NCI-H345 (cell line): ENCODE results near the gene MEI1.
"Not testable (repeated sequence)": the region's sequence is repeated elsewhere in the genome, so short reads cannot be mapped to it uniquely, and the experiment has no call there.

ENCODE experiments used
- DNase-seq: peaks from one replicate; lab custom pipeline; 2025; lab: John Stamatoyannopoulos, UW

The MEI1 gene

GRCh38 chr22:41682033-41682807 lies 17.1 kb upstream of the MEI1 start:
- no peak for DNase-seq

- DNase-seq: no peak
Observed at GRCh38 chr22:41683052-41683451, 16.3 kb upstream of the MEI1 start.

DNA sequence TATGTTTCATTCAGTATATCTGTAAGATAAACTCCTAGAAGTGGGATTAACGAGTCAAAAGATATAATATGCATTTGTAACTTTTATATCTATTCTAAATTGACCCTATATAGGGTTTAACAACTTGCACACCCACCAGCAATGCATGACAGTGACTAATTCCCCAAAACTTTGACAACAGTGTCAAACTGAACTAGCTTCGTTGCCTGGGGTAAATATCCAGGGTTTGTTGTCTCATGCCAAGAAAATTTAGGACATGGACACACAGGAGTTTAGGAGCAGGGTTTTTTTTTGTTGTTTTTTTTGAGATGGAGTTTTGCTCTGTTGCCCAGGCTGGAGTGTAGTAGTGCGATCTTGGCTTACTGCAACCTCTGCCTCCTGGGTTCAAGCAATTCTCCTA lies 15.7 kb upstream of the MEI1 start:
- no peak for DNase-seq

- DNase-seq: no peak
Observed at GRCh38 chr22:41684194-41684593, 15.1 kb upstream of the MEI1 start.

DNA sequence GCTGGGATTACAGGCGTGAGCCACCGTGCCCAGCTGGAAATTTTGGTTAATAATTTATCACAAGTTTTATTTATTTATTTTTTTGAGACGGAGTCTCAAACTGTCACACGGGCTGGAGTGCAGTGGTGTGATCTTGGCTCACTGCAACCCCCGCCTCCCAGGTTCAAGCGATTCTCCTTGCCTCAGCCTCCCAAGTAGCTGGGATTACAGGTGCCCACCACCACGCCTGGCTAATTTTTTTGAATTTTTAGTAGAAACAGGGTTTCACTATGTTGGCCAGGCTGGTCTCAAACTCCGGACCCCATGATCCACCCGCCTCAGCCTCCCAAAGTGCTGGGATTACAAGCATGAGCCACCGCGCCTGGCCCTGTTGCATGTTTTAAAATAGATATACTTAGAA lies 12.4 kb upstream of the MEI1 start:
- not testable (repeated sequence) for DNase-seq

- no peak for DNase-seq
Observed at GRCh38 chr22:41687901-41688364, 11.4 kb upstream of the MEI1 start.

- DNase-seq: peak; percentile 85
Observed at GRCh38 chr22:41688365-41689211, 10.7 kb upstream of the MEI1 start, which contains the start of gene SNU13. SNU13 (minus strand) TSS chr22:41688867; CDS start chr22:41688796, 71 bp downstream.

DNA sequence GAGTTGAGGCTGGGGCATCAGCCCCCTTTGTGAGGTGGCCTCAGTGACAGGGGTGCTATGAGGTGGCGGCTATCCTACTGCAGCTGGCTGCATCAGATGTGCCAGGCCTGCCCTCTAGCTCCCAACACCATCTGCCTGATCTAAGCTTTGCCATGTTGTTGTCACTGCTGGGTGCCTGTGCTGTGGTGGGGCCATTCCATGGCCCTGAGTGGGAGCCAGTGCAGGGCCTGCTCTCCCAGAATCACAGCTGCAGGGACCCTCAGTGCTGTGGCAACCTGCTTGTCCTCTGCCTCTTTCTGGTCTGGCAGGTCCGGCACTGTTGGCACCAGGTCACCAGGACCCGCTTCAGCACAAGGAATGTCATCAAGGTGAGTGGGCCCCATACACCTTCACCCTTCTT lies 8.8 kb upstream of the MEI1 start:
- DNase-seq: no peak

GRCh38 chr22:41695211-41695610 lies 4.1 kb upstream of the MEI1 start:
- DNase-seq: no peak

- DNase-seq: no peak
Observed at GRCh38 chr22:41696703-41697102, 2.6 kb upstream of the MEI1 start.

- peak; percentile 77 for DNase-seq
Observed at GRCh38 chr22:41697126-41697775, 2.1 kb upstream of the MEI1 start.

DNA sequence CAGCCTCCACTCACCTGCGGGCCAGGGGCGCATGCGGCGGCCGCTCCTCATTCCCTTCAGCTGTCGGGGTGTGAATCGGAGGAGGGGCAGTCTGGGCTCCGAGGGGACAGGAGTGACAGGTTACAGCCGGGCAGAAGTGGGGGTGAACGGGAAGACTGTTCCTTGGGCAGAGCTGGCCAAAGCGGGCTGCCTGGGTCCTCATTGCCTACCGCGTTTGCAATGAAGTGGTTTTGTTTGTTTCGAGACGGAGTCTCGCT lies 733 bp downstream of the MEI1 start:
- DNase-seq: no peak

DNA sequence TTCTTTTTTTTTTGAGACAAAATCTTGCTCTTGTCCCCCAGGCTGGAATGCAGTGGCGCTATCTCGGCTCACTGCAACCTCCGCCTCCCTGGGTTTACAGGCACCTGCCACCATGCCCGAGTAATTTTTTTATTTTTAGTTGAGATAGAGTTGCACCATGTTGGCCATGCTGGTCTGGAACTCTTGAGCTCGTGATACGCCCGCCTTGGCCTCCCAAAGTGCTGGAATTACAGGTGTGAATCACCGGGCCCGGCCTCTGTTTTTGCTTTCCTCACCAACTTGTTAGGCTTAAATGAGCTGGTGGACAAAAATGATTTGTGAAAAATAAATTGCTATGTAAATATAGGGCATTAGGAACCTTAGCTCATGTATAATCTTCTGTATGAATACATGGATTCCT lies 3.5 kb downstream of the MEI1 start:
- DNase-seq: no peak

GRCh38 chr22:41709341-41709740 lies 10.0 kb downstream of the MEI1 start:
- no peak for DNase-seq

DNA sequence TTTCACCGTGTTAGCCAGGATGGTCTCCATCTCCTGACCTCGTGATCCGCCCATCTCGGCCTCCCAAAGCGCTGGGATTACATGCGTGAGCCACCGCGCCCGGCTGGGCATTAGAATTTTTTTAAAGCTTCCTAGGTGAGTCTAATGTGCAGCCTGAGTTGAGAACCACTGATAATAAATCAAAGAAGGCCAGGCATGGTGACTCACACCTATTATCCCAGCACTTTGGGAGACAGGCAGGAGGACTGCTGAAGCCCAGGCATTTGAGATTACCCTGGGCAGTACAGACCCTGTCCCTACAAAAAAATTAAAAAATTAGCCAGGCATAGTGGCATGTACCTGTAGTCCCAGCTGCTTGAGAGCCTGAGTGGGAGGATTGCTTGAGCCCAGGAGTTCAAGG lies 13.7 kb downstream of the MEI1 start:
- no peak for DNase-seq

GRCh38 chr22:41722496-41722895 lies 23.2 kb downstream of the MEI1 start:
- no peak for DNase-seq

DNA sequence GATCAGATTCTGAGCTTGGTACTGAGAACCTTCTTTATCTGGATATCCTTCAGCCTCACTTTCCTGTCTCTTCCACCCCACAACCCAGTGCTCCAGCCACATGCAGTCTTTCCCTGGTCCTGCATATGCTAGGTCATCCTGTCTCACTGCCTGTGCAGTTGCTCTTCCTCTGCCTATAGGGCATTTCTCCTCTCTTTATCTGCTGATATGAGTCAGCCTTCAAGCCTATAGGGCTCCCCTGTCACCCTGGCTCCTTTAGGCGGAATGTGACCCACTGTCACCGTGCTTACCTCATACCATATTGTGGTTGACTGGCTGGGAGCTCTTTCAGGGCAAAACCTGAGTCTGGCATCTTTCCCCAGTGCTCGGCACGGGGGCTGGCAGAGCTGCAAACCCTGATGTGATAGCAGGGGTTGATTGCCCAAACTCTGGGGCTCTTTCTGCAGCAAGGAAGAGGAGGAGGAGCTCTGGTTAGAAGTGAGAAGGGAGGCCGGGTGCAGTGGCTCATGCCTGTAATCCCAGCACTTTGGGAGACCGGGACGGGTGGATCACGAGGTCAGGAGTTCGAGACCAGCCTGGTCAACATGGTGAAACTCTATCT lies 26.3 kb downstream of the MEI1 start:
- no peak for DNase-seq

- DNase-seq: no peak
Observed at GRCh38 chr22:41731609-41732008, 32.3 kb downstream of the MEI1 start.

- no peak for DNase-seq
Observed at GRCh38 chr22:41732096-41732772, 32.9 kb downstream of the MEI1 start.

DNA sequence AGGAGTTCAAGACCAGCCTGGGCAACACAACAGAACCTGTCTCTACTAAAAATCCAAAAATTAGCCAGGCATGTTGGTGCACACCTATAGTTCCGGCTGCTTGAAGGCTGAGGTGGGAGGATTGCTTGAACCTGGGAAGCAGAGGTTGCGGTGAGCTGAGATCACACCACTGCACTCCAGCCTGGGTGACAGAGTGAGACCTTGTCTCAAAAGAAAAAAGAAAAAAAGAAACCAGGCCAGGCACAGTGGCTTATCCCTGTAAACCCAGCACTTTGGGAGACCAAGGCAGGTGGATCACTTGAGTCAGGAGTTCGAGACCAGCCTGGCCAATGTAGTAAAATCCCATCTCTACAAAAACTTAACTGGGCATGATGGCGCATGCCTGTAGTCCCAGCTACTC lies 33.9 kb downstream of the MEI1 start:
- DNase-seq: not testable (repeated sequence)

- no peak for DNase-seq
Observed at GRCh38 chr22:41739576-41739975, 40.3 kb downstream of the MEI1 start.

- DNase-seq: no peak
Observed at GRCh38 chr22:41742918-41743317, 43.6 kb downstream of the MEI1 start.
